Fibroblast of villous mesenchyme (primary cell): ENCODE results near the gene AUTS2. TPM values are rescaled to one million over a fixed set of nuclear protein-coding genes. Genes with fewer than 3 reads are reported as not detected.
"Not testable (repeated sequence)": the region's sequence is repeated elsewhere in the genome, so short reads cannot be mapped to it uniquely, and the experiment has no call there.

Source experiments
- DNase-seq: peaks from one replicate; pipeline ENCODE4 v3.0.0-alpha.2; 2010; ENCODE audit warnings: low read depth
- H3K4me3 ChIP-seq: 2 replicates; pipeline ENCODE4 v1.5.1; 2011; ENCODE audit warnings: low read depth, mild to moderate bottlenecking, low read length
- CTCF ChIP-seq: IDR thresholded peaks from 2 replicates; pipeline ENCODE4 v1.5.1; 2012; ENCODE audit warnings: low read depth, mild to moderate bottlenecking, low read length; ENCODE audit not compliant: insufficient read depth
- total RNA-seq: library from RNA; depleted of rRNA; stranded (reverse); fragments of >200 nt; gene quantifications from 2 replicates; pipeline ENCODE4 v1.2.3, GENCODE V29; 2012

The AUTS2 gene
- total RNA-seq, 1 donor: 3.9 TPM

- TF ChIP-seq CTCF: no peak
- no peak for DNase-seq
These were observed 1047.6 kb downstream of the AUTS2 start for GRCh38 chr7:70645876-70646351.

GRCh38 chr7:70646536-70647248 lies 1048.4 kb downstream of the AUTS2 start:
- H3K4me3 ChIP-seq: no peak overlapping the region
- no peak for TF ChIP-seq CTCF
- DNase-seq: no peak

More at GRCh38 chr7:70645876-70646351, 1047.6 kb downstream of the AUTS2 start:
- no peak overlapping the region for H3K4me3 ChIP-seq

- no peak for TF ChIP-seq CTCF
- DNase-seq: no peak
- no peak overlapping the region for H3K4me3 ChIP-seq
These were observed 1049.7 kb downstream of the AUTS2 start for GRCh38 chr7:70647801-70648498.

GRCh38 chr7:70648499-70648861 lies 1050.2 kb downstream of the AUTS2 start:
- H3K4me3 ChIP-seq, DNase-seq: not testable (repeated sequence)

- no peak overlapping the region for H3K4me3 ChIP-seq
- DNase-seq: no peak
- no peak for TF ChIP-seq CTCF
These were observed 1051.0 kb downstream of the AUTS2 start for GRCh38 chr7:70649323-70649722.

- TF ChIP-seq CTCF: no peak
- no peak for DNase-seq
- no peak overlapping the region for H3K4me3 ChIP-seq
These were observed 1055.9 kb downstream of the AUTS2 start for GRCh38 chr7:70654146-70654545.

GRCh38 chr7:70654979-70655378 lies 1056.7 kb downstream of the AUTS2 start:
- H3K4me3 ChIP-seq: no peak overlapping the region
- no peak for DNase-seq
- no peak for TF ChIP-seq CTCF
